Peyer's patch (tissue), 4 donors: ENCODE measurements around the gene TBC1D22B. TPM values are rescaled to one million over a fixed set of nuclear protein-coding genes. Genes with fewer than 3 reads are reported as not detected.
A peak's percentile ranks its signal among the peaks of the same experiment; 100 is the strongest.

Source experiments
- DNase-seq, 3 donors: peaks; one replicate each; pipeline ENCODE4 v3.0.0-alpha.2; 2017 to 2019
- H3K27ac ChIP-seq, 4 donors: fragments of 200-600 bp; sonication (generic); one replicate each; pipeline ENCODE4 v1.5.1; 2016 to 2019
- H3K27me3 ChIP-seq, 2 donors: fragments of 200-600 bp; sonication (generic); one replicate each; pipeline ENCODE4 v1.5.1; 2019
- H3K36me3 ChIP-seq, 3 donors: fragments of 200-600 bp; sonication (generic); one replicate each; pipeline ENCODE4 v1.5.1; 2016 to 2019
- H3K4me1 ChIP-seq, 4 donors: fragments of 200-600 bp; sonication (generic); one replicate each; pipeline ENCODE4 v1.5.1; 2016 to 2019
- H3K4me3 ChIP-seq, 4 donors: fragments of 200-600 bp; sonication (generic); 1 replicate in 3 of 4; 2 replicates in 1 of 4; pipeline ENCODE4 v1.5.1; 2016 to 2019; ENCODE audit warnings: mild to moderate bottlenecking in 1 of 4
- H3K9me3 ChIP-seq, 4 donors: fragments of 200-600 bp; sonication (generic); one replicate each; pipeline ENCODE4 v1.5.1; 2016 to 2019; ENCODE audit warnings: mild to moderate bottlenecking in 1 of 4
- POLR2A ChIP-seq, 2 donors: fragments of 450-650 bp; IDR thresholded peaks; one replicate each; pipeline ENCODE4 v1.5.1; 2017; ENCODE audit warnings: antibody characterized with exemption in 2 of 2, mild to moderate bottlenecking in 2 of 2, moderate library complexity in 2 of 2
- total RNA-seq, 4 donors: library from RNA; depleted of rRNA; stranded (reverse); fragments of >200 nt; gene quantifications; one replicate each; pipeline ENCODE4 v1.1.0, GENCODE V29; 2016
- TF ChIP-seq, protein P1 (sequence below), 6 experiments: fragments of 450-650 bp in 4 of 6; fragments of 200-600 bp in 2 of 6; sonication (generic) in 1 of 6; IDR thresholded peaks; one replicate each; pipeline ENCODE4 v1.5.1; 2017 to 2019; ENCODE audit warnings: antibody characterized with exemption in 6 of 6, mild to moderate bottlenecking in 3 of 6, moderate library complexity in 1 of 6

The TBC1D22B gene
- total RNA-seq, 4 donors from 2014 or later, result 12.4 to 23.3 (median 19.0) TPM

DNA sequence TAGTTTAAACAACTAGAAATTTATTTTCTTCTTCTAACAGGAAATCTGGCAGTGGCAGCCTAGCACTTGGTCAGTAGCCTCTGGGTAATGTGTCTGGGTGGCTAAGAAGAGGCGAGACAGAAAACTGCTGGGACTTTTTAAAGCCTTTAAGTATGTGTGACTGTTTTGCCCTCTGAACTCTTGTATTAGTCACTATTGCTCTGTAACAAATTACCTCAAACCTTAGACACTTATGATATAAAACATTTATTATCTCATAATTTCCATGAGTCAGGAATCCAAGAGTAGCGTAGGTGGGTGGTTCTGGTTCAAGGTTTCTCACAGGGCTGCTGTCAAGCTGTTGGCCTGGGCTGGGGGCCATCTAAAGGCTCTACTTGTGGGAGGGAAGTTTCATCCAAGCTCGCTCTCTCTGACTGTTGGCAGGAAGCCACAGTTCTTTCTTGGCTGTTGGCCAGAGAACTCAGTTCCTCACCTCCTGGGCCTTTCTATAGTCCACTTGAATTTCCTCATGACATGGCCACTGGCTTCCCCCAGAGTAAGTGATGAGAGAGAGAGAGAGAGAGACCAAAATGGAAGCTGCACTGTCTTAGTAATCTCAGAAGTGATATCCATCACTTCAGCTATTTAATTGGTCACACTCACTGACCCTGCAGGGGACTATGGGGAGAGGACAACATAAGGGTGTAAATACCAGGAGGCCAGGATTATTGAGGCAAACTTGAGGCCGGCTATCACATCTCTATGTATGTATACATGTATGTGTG is 17.4 kb upstream of the TBC1D22B start:
- Histone ChIP-seq H3K27me3 (no peaks in the 10 kb centered on the region), H3K9me3 (no peaks in the 10 kb centered on the region), H3K27ac (peak overlapping the region; percentile 52 to 77 (median 68)), H3K4me3 (no peak overlapping the region), H3K4me1 (peaks cover 0 to 27% (median 0%) of the 10 kb centered on the region in 4 donors), H3K36me3 (no peaks in the 10 kb centered on the region)
- no peak for TF ChIP-seq POLR2A (IDR thresholded peaks at IDR 0.05)
- TF ChIP-seq, protein P1, sequence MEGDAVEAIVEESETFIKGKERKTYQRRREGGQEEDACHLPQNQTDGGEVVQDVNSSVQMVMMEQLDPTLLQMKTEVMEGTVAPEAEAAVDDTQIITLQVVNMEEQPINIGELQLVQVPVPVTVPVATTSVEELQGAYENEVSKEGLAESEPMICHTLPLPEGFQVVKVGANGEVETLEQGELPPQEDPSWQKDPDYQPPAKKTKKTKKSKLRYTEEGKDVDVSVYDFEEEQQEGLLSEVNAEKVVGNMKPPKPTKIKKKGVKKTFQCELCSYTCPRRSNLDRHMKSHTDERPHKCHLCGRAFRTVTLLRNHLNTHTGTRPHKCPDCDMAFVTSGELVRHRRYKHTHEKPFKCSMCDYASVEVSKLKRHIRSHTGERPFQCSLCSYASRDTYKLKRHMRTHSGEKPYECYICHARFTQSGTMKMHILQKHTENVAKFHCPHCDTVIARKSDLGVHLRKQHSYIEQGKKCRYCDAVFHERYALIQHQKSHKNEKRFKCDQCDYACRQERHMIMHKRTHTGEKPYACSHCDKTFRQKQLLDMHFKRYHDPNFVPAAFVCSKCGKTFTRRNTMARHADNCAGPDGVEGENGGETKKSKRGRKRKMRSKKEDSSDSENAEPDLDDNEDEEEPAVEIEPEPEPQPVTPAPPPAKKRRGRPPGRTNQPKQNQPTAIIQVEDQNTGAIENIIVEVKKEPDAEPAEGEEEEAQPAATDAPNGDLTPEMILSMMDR (IDR thresholded peaks at IDR 0.05), result no peak
- peak; percentile 53 to 95 (median 85) for DNase-seq

DNA sequence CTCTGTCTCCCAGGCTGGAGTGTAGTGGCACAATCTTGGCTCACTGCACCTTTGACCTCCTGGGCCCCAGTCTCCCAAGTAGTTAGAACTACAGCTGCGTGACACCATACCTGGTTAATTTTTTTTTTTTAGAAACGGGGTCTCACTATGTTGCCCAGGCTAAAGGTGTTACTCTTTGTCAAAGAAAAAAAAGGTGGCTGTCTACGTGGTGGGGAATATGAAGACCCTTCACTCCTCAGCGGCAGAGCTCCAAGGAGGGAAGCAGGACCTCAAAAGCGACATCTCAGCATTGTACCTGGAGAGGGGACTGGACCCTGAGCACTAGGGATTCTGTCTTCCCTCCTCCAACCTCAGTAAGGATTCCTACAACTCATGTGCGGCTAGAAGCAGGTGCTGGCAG is 16.4 kb upstream of the TBC1D22B start:
- peaks cover 0 to 27% (median 0%) of the 10 kb centered on the region in 4 donors for H3K4me1 ChIP-seq
- no peaks in the 10 kb centered on the region for H3K36me3 ChIP-seq
- H3K27me3 ChIP-seq, result no peaks in the 10 kb centered on the region
- TF ChIP-seq POLR2A (IDR thresholded peaks at IDR 0.05), result no peak
- TF ChIP-seq, protein P1 (IDR thresholded peaks at IDR 0.05), result no peak
- H3K4me3 ChIP-seq, result no peak overlapping the region
- H3K9me3 ChIP-seq, result no peaks in the 10 kb centered on the region
- peak overlapping the region in 1 of 4 donors; percentile 77 for H3K27ac ChIP-seq
- DNase-seq, result no peak

DNA sequence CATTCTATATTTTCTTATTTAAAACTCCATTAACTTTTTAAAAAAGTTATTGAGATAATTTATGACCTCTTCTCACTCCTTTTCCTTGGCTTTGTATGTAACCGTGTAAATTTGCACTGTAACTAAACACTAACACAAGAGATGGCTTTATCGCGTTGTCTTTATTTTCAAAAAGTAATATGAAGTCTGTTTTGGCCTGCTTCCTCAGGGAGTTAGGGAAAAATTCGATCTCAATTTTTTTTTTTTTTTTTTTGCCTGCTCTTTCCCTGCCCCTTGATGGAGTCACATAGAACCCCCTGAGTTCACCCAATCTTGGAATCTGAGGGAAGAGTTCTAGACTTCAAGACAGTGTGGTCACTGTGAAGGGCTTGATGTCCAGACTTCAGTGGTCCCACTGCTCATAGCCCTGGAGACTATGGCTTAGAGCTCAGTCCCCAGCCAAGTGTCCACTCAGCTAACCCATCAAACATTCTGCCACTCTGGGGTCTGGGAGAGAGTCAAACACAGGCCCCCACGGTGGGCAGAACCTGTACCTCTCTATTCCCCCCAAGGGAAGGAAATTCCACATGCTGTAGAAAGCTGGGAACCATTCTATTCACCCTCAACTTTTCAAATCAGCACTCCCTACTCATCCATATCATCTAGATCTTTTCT is 15.7 kb upstream of the TBC1D22B start:
- no peaks in the 10 kb centered on the region for H3K9me3 ChIP-seq
- no peaks in the 10 kb centered on the region for H3K36me3 ChIP-seq
- peak overlapping the region; percentile 36 to 77 (median 58) for H3K27ac ChIP-seq
- H3K4me3 ChIP-seq, result no peak overlapping the region
- no peaks in the 10 kb centered on the region for H3K27me3 ChIP-seq
- peaks cover 0 to 27% (median 0%) of the 10 kb centered on the region in 4 donors for H3K4me1 ChIP-seq
- DNase-seq, result no peak
- TF ChIP-seq, protein P1 (IDR thresholded peaks at IDR 0.05), result no peak
- TF ChIP-seq POLR2A (IDR thresholded peaks at IDR 0.05), result no peak

DNA sequence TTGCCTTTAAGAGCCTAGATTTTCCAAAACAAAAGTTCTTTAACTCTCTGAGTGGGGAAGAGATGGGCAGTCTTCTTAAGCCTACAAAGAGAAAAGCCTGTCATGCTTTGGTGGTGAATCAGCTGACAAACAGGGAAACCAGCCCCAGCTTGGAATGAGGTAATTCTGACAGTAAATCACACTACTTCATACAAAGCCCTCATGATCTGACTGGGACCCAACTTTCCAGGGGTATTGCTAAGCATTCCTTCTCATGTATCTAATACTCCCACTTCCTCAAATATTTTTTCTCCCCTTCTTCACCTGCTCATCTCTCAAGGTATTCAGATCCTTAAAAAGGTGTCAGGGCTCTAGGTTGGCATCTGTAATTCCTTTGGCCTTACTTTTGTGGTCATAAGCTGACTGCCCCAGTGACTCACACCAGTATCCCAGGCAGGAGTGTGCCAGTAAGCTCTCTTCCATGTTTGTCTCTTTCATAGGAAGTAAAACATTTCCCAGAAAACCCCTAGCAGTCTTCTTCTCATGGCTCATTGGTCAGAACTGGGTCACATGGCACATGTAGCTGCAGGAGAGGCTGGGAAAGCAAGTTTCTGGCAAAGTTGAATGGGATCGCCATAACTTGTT is 15.0 kb upstream of the TBC1D22B start:
- Histone ChIP-seq H3K9me3 (no peaks in the 10 kb centered on the region), H3K27ac (peak overlapping the region in 3 of 4 donors; percentile 47 to 77 (median 68)), H3K36me3 (no peaks in the 10 kb centered on the region), H3K27me3 (no peaks in the 10 kb centered on the region), H3K4me1 (peaks cover 0 to 27% (median 0%) of the 10 kb centered on the region in 4 donors), H3K4me3 (no peak overlapping the region)
- TF ChIP-seq POLR2A (IDR thresholded peaks at IDR 0.05), result no peak
- TF ChIP-seq, protein P1 (IDR thresholded peaks at IDR 0.05), result no peak
- peak in 1 of 3 donors; percentile 66 for DNase-seq

DNA sequence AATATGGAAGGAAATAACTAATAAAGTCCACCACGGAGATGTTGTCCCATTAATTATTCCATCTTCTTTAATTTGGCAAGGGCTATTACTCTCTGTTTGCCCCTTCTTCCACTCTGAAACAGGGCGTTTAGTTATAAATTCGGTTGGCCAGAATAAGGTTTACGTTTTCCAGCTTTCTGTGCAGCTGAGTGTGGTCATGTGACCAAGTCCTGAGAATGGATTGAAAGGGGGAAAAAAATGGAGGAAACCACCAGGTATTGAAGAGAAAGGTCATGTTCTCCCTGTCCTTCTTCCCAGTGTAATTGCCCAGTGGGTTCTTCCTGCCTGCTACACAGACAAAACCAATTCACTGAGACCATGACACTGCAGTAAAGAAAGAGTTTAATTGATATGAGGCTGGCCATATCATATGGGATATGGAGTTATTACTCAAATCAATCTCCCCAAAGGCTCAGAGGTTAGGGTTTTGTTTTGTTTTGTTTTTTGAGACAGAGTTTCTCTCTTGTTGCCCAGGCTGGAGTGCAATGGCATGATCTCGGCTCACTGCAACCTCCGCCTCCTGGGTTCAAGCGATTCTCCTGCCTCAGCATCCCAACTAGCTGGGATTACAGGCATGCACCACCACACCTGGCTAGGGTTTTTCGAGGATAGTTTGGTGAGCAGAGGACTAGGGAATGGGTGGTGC is 14.3 kb upstream of the TBC1D22B start:
- peaks cover 0 to 27% (median 0%) of the 10 kb centered on the region in 4 donors for H3K4me1 ChIP-seq
- H3K27ac ChIP-seq, result peak overlapping the region; percentile 38 to 77 (median 58)
- no peak for TF ChIP-seq POLR2A (IDR thresholded peaks at IDR 0.05)
- TF ChIP-seq, protein P1 (IDR thresholded peaks at IDR 0.05), result no peak
- H3K27me3 ChIP-seq, result no peaks in the 10 kb centered on the region
- no peak overlapping the region for H3K4me3 ChIP-seq
- H3K36me3 ChIP-seq, result no peaks in the 10 kb centered on the region
- H3K9me3 ChIP-seq, result no peaks in the 10 kb centered on the region
- DNase-seq, result no peak
